Measurements from ENCODE around the gene SLC12A5. TPM values are rescaled to one million over a fixed set of nuclear protein-coding genes. Genes with fewer than 3 reads are reported as not detected.

The SLC12A5 gene
- total and polyA plus RNA-seq, 2 donors (not counting 1 experiment from before 2014, with no cell fraction given) = 0.32 TPM; not detected in 1

DNA sequence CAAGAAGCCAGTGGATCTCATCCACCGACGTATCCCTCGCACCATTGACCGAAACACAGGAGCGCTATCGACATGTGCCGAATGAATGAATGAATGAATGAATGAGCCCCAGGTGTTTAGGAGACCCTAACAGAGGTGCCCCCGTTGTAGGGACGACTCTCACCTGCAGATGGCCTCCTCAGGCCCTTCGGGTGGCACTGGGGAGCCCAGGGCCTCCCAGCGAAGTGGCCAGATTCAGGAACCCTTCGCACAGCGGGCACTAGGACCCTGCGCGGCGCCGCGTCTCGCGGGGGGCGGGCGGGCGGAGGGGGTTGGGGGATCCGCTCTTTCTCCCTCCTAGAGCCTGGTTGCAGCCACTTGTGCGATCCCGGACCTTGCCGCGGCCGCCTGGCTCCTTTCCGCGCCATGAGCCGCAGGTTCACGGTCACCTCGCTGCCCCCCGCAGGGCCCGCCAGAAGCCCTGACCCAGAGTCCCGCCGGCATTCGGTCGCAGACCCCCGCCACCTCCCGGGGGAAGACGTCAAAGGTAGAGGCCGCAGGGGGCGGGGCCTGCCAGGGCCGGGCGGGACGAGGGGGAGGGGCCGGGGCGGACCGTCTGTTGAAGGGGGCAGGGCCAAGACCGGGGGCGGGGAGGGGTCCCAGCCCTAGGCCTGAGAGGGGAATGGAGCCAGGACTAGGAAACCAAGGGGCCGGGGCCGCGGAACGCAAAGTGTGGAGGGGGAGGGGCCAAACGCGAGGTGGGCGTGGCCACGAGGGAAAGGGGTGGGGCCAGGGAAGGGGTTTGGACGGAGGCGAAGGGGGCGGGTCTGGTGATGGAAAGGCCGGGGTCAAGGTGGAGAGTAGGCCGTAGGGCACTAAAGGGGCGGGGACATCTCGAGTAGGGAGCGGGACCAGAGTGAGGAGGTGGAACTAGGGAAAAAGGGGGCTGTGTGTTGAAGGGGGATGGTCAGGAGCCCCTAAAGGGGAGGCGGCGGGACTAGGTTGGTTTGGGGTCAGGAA lies 7.4 kb upstream of the SLC12A5 start:
- H3K4me1 ChIP-seq (ENCODE audit: control insufficient read depth in 2 of 2, insufficient read depth in 2 of 2, low read length in 2 of 2) = peaks cover 24 to 26% of the 10 kb centered on the region in 2 donors
- WGBS (ENCODE audit: insufficient coverage) = 11% methylated on average over 57 of the region's 71 CpGs
- ChIA-PET CTCF (interaction anchor here (0.7 to 4.2 kb wide), 22 partner anchors 8 to 417 kb away, joined by 3 to 61 read pairs (median 6); partner anchors contain the start of gene ELMO2), POLR2A (no interaction called here)
- no peaks in the 10 kb centered on the region for H3K9me3 Mint-ChIP-seq (ENCODE audit: insufficient read depth)
- peaks cover 0 to 62% (median 22%) of the 10 kb centered on the region in 4 experiments for H3K27me3 ChIP-seq (replicated peaks in 1 of 4; ENCODE audit: control extremely low read depth in 1 of 4, control insufficient read depth in 3 of 4, insufficient read depth in 4 of 4, low read length in 3 of 4)
- peaks cover 23% of the 10 kb centered on the region for H3K4me1 Mint-ChIP-seq
- ATAC-seq (ENCODE audit: low read depth) (peak; percentile 59), DNase-seq (peak; percentile 62)
- H3K4me2 ChIP-seq (replicated peaks; ENCODE audit: low read depth, low read length, poor library complexity, severe bottlenecking) = peak overlapping the region; percentile 91
- H3K9ac ChIP-seq (ENCODE audit: low read length) = peak overlapping the region; percentile 55
- H4K20me1 ChIP-seq (ENCODE audit: control insufficient read depth, insufficient read depth, low read length, poor library complexity, severe bottlenecking) = no peaks in the 10 kb centered on the region
- intact Hi-C loops (cut with micrococcal nuclease) = loop anchor here (2.0 to 10.0 kb wide), 5 partner anchors 65 to 666 kb away; partner anchors contain the start of gene TP53RK
- H2AFZ ChIP-seq (ENCODE audit: insufficient read depth, low read depth, low read length, poor library complexity, severe bottlenecking) = peak overlapping the region; percentile 49
- H3K4me3 Mint-ChIP-seq = peak overlapping the region; percentile 75
- H3K79me2 ChIP-seq (ENCODE audit: control insufficient read depth, insufficient read depth, low read length) = no peaks in the 10 kb centered on the region
- TF ChIP-seq CTCF (IDR thresholded peaks at IDR 0.05) (no peak), EZH2 (IDR thresholded peaks at IDR 0.05; ENCODE audit: borderline replicate concordance, insufficient read depth, low read depth, low read length, poor library complexity, severe bottlenecking) (no peak)
- H3K9me3 ChIP-seq (ENCODE audit: control extremely low read depth in 1 of 3, control insufficient read depth in 2 of 3, insufficient read depth in 1 of 3, low read length in 2 of 3) = peaks cover 0 to 7% (median 0%) of the 10 kb centered on the region in 3 donors
- no peak overlapping the region for H3K27ac ChIP-seq (ENCODE audit: low read length in 2 of 2)
- peak overlapping the region in 4 of 5 experiments; percentile 22 to 54 (median 48) for H3K4me3 ChIP-seq (ENCODE audit: control extremely low read depth in 1 of 5, extremely low read depth in 1 of 5, insufficient read depth in 1 of 5, low read depth in 2 of 5, low read length in 4 of 5)
- no peaks in the 10 kb centered on the region for H3K36me3 ChIP-seq (replicated peaks in 1 of 2; ENCODE audit: control extremely low read depth in 1 of 2, control insufficient read depth in 1 of 2, extremely low read depth in 1 of 2, insufficient read depth in 2 of 2, low read length in 1 of 2)
- no peak overlapping the region for H3K27ac Mint-ChIP-seq
- H3K27me3 Mint-ChIP-seq = peaks cover 39% of the 10 kb centered on the region
